GM12801 (cell line): ENCODE data around the gene NEO1.

Source experiments
- CTCF ChIP-seq: IDR thresholded peaks from one replicate; pipeline ENCODE4 v1.5.1; 2011; ENCODE audit warnings: control low read depth; ENCODE audit not compliant: insufficient read length; ENCODE audit errors: extremely low read depth

Gene NEO1

GRCh38 chr15:73161546-73161945, 109.3 kb downstream of the NEO1 start:
- no peak for TF ChIP-seq CTCF

GRCh38 chr15:73165435-73165834, 113.2 kb downstream of the NEO1 start:
- no peak for TF ChIP-seq CTCF

- TF ChIP-seq CTCF = no peak
Observed at GRCh38 chr15:73165844-73166243, 113.6 kb downstream of the NEO1 start.

- TF ChIP-seq CTCF = no peak
Observed at GRCh38 chr15:73168487-73168886, 116.2 kb downstream of the NEO1 start.

- TF ChIP-seq CTCF = no peak
Observed at GRCh38 chr15:73171711-73172110, 119.4 kb downstream of the NEO1 start.

GRCh38 chr15:73172508-73172907, 120.2 kb downstream of the NEO1 start:
- no peak for TF ChIP-seq CTCF

- no peak for TF ChIP-seq CTCF
Observed at GRCh38 chr15:73174171-73174570, 121.9 kb downstream of the NEO1 start.

GRCh38 chr15:73175382-73175781, 123.1 kb downstream of the NEO1 start:
- no peak for TF ChIP-seq CTCF
